Hippocampal formation (tissue), 2 donors: ENCODE data around the gene UBA52.
"Not testable (repeated sequence)": the region's sequence is repeated elsewhere in the genome, so short reads cannot be mapped to it uniquely, and the experiment has no call there.

Experiments used
- DNase-seq, 2 donors: peaks; one replicate each; lab custom pipeline; 2025; lab: John Stamatoyannopoulos, UW

Gene UBA52

DNA sequence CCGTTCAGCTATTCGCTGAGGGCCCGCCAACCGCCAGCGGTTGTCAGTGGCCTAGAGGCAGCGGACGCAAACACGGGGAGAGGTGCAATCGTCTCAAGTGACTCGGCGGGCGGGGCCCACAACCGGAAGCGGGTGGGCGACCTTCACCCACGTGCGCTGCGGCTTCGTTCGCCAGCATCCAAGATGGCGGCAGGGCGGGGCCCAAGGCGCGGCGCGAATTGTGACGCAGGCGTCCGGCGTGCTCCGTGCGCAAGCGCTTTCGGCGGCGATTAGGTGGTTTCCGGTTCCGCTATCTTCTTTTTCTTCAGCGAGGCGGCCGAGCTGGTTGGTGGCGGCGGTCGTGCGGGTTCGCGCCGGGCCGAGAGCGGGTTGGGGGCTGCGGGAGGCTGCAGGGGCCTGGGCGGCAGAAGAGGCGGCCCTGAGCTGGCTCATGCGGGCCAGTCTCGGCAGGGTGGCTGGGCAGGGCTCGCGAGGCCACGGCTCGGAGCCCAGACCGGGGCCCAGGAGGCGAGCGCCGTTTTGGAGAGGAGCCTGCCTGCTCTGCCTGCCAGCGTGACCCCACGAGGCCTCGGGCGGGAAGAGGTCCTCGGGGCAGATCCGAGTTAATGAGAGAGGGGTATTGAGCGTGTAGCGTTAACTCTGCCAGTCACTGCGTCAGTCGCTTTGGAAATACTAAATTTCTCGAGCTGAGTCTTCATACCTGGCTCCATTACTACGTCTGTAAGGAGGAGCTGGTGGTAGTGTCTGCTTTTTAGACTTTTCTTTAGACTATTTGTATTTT lies at the start of gene UBA52:
UBA52 (plus strand) TSS at position 294 of the 781 bp plus-strand sequence. CDS start 1,444 bp downstream, outside the sequence.
- DNase-seq = peak; percentile 91 to 92

DNA sequence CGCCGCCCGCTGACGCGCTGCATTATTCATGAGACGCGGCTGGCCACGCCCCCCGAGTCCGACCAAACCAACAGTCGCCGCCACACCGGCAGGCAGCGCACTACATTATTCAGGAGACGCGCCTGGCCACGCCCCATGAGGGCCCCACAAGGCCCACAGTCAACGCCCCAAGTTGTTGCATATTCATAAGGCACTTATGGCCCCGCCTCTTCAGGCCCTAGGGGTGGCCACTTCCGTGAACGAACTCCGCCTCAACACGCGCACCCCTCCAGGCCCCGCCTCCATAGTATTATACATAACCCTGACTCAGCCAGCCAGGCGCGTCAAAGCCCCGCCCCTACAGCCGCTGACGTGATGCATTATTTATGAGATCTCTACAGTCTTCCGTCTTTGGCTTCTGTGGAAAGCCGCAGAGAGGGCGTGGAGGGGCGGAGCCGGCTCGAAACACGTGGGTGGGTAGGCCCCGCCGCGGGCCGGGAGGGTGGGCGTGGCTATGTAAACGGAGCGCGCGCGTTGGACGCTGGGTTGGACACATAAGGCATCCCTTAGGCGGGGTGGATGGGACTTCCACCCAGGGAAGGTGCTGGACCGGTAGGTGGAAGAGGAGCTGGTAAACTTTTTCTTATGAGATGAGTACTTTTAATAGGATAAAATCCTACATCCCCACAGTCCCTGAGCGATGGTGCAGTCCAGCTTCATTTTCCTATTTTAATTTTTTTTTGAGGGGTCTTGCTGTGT lies 49.4 kb upstream of the UBA52 start:
- peak; percentile 100 for DNase-seq

DNA sequence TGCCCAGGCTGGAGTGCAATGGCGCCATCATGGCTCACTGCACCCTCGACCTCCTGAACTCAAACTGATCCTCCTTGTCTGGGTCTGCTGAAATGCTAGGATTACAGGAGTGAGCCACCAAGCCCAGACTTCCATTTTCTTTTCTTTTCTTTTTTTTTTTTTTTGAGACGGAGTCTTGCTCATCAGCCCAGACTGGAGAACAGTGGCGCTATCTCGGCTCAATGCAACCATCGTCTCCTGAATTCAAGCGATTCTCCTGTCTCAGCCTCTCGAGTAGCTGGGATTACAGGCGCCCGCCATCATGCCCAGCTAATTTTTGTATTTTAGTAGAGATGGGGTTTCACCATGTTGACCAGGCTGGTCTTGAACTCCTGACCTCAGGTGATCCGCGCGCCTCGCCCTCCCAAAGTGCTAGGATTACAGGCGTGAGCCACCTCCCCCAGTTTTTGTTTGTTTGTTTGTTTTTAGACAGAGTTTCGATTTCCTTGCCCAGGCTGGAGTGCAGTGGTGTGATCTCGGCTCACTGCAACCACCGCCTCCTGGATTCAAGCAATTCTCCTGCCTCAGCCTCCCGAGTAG lies 48.7 kb upstream of the UBA52 start:
- not testable (repeated sequence) for DNase-seq

DNA sequence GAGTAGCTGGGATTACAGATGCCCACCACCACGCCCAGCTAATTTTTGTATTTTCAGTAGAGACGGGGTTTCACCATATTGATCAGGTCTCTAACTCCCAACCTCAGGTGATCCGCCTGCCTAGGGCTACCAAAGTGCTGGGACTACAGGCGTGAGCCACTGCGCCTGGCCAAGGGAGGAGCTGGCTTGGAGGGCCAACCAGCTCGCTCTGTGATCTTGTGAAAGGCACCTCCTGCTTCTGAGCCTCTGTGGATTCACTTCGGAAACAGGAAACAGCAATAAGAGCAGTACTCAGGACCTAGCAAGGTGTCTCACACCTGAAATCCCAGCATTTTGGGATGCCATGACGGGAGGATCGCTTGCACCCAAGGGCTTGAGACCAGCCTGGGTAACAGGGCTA lies 47.8 kb upstream of the UBA52 start:
- no peak for DNase-seq

DNA sequence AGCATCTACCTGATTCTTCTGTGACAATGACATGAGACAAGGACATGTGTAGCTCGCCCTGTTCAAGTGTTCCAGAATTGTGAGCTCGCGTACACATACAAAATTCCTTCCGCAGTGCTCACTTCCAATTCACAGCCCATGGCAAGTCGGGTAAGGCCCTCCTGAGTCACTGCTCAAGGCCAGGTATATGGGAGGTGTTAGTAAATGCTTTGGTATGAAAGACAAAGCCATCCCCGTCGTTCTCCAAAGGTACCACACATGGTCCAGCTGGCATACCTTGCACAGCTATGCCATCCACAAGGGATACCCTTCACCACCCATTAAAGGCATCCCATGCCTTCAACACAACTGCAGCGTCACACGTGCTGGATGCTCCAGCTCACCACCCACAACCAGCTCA lies 45.3 kb upstream of the UBA52 start:
- no peak for DNase-seq

- no peak for DNase-seq
Observed at GRCh38 chr19:18529782-18530181, 41.9 kb upstream of the UBA52 start.

GRCh38 chr19:18531485-18531884 lies 40.2 kb upstream of the UBA52 start:
- DNase-seq = no peak

DNA sequence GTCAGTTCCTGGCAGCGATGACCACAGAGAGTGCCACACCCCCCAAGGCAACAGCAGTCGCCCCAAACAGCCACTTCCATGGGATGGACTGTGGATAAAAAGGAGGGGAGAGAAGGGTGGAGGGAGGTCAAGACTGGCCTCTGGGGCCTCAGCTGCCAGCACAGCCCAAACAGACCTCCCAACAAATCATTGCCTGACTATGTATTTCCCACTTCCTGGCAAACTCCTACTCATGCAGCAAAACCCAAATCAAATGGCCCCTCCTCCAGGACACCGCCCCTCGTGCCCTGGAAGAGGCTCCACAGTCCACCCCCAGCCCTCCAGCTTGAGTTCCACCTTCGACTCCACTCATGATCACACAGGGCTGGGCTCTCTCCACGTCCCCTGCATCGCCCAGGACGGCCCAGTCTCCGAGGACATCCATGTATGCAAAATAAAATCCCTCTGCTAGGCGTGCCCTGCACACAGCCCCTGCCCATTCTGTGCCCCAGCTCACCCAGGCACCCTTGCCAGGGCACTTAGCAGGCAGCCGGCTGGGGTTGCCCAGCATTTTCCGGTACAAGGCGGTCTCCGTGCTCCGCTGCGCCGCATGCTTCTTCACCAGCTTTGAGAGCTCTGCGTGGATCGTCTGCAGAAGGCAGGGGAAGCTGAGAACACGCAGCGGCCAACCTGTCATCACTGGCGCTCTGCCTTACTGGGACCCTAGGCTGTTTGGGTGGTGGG lies 39.3 kb upstream of the UBA52 start:
- no peak for DNase-seq

GRCh38 chr19:18533058-18533457 lies 38.6 kb upstream of the UBA52 start:
- no peak for DNase-seq

DNA sequence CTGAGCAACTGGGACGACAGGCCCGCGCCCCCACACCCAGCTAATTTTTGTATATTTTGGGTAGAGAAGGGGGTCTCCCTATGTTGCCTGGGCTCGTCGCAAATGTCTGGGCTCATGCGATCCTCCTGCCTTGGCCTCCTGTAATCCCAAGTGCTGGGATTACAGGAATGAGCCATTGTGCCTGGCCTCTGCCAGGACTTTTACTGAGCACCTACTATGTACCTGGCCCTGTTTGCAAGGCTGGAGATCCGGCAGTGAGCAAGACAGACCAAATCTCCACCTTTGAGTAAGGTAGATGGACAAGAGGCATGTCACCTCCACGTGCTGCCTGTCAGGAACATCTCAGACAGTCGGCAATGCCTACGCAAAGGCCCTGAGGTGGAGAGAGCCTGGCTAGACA lies 35.2 kb upstream of the UBA52 start:
- no peak for DNase-seq

DNA sequence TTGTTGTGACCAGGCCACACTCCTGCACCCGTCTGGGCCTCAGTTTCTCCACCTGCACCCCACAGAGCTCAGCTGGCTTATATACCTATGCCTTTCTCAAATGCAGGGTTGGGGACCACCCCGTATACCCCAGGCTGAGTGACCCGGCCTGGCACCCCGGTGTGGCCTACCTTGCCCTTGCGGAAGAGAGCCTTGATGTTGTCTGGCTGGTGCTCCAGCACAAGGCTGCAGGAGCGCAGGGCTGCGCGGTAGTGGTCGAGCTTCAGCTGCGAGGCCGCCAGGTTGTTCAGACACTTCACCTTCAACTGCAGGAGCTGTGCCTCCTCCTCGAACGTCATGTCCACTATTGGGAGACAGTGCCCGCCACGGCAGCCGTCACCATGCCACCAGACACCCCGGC lies 34.2 kb upstream of the UBA52 start:
- no peak for DNase-seq

GRCh38 chr19:18538115-18538514 lies 33.5 kb upstream of the UBA52 start:
- DNase-seq = no peak

DNA sequence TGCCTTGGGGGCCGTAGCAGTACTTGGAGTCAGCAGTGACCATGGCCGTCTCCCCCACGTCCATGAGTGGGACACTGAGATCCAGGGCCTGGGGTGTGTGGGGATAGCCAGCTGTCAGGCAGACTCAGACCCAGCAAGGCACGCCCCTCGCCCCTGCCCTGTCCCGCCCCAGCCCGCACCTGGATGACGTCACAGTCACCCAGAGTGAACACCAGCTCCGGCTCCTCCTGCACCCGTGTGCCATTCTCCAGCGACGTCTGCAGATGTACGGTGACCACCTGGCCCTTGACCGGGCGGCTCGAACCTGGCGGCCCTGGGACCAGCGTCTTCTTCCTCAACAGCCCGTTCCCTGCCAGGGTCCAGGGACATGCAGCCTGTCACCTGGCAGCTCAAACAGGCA lies 32.3 kb upstream of the UBA52 start:
- no peak for DNase-seq

- not testable (repeated sequence) for DNase-seq
Observed at GRCh38 chr19:18540200-18540599, 31.5 kb upstream of the UBA52 start.

DNA sequence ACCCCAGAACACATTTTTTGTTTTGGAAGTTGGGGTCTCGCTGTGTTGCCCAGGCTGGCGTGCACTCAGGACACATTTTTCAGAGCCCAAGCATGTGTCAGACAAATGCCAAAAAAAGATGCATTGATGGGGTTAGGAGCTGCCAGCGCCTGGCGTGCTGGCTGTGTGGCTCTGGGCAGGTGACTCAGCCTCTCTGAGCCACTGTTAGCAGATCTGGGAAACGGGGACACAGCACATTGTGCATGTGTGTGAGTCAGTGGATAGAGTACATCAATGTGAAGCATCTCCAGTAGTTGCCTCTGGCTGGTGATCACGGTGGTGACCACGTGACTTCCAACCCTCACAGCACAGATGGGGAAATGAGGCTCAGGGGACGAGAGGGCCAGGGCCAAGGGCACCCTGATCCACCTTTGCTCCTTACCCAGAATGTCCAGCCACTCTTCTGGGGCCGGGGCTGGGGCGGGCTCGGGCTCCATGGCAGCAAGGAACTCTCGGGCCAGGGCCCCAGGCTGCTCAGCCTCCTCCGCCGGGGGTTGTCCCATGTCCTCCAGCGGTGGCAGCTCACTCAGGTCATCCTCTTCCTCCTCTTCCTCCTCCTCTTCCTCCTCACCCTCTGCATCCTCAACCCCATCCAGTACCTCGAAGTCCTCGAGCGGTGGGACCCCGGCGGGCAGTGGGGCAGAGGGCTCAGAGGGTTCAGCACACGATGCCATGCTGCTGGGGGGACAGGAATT lies 30.2 kb upstream of the UBA52 start:
- DNase-seq = no peak

- DNase-seq = no peak
Observed at GRCh38 chr19:18541992-18542940, 29.4 kb upstream of the UBA52 start.

- DNase-seq = peak; percentile 89
Observed at GRCh38 chr19:18542941-18543813, 28.5 kb upstream of the UBA52 start, which contains the start of gene FKBP8. FKBP8 (minus strand) TSS chr19:18543573; CDS start chr19:18541970, 1,603 bp downstream.

DNA sequence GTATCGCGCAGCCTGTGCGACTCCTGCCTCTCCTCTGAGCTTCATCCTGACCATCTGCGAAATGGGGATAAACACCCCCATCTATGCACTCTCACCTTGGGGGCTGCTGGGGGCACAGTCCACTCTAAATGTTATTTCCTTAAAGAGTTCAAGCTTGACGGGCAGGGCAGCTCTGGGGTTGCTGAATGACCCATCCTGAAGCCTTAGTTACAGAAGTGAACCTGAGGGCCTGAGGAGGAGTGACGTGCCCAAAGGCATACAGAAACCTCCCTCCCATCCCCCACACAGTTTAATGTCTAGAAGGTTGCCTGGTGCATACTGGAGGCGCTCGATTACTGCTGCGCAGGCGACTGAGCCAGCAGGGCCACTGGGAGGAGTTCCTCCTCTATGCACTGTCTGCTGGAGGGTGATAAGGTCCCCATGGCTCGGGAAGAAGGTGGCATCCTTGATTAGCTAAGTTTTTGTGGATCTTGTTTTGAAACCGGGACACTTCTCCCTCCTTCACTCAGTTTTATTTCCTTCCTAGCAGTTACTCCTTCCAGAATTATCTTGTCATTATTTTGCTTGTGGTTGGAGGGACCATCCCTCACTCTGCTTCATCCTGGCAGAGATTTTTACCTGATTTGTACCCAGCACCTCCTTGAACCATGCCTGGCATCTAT lies 27.7 kb upstream of the UBA52 start:
- DNase-seq = no peak

DNA sequence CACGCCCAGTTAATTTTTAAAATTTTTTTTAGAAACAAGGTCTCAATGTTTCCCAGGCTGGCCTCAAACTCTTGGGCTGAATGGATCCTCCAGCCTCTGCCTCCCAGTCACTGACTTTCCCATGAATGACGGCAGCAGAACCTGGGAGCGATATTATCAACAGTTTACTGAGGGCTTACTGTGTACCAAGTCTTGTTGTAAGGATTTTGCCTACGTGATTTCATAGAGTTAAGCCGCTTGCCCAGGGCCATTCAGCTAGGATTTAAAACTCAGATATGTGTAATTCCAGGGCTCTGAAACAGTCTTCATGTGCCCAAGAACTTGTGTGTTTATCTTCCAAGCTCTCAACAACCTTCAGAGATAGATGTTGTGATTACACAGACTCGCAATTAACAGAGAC lies 20.0 kb upstream of the UBA52 start:
- DNase-seq = no peak
